ENCODE results near the gene LTO1.

- no peak for TF ChIP-seq POLR2A (IDR thresholded peaks at IDR 0.05; ENCODE audit: extremely low read depth, insufficient read length)
- no peak for TF ChIP-seq CTCF (IDR thresholded peaks at IDR 0.05; ENCODE audit: low read depth, low read length)
- TF ChIP-seq MAX (IDR thresholded peaks at IDR 0.05; ENCODE audit: low read depth, low read length) = no peak
Measured at GRCh38 chr11:69642549-69642912, 32.6 kb downstream of the LTO1 start.
